ENCODE measurements around the gene FAM72A.
"Not testable (repeated sequence)": the region's sequence is repeated elsewhere in the genome, so short reads cannot be mapped to it uniquely, and the experiment has no call there.

FAM72A gene

DNA sequence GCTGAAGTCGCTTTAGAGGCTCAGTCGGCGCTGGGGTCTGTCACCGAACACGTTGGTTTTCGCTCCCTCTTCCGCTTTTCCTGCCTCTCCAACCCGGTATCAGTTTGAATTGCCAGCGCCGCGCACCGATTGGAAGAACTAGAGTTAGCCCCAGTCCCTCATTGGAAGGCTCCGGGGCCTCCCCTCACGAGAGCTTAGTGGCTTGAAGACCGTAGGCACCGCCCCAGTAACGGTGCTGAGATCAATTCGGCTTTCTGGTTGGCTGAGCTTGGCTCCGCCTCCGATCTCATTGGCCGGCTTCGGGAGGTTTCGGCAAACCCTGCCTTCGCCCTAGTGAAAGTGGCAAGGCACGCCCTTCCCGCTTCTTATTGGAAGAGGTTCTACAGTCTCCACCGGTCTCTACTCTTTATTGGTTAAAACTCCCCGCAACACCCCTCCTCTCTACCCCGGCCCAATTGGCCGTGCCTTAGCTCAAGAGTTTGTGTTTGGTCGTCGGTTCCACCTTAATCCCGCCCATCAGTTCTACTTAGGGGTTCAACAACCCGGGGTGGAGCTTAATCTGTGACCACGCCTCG is at the start of gene FAM72A:
TSS of gene FAM72A (minus strand) at position 51 of the 575 bp plus-strand sequence. CDS start 814 bp downstream, outside the sequence.
- DNase-seq (ENCODE audit: low read depth) = peak; percentile 100

GRCh38 chr1:206250953-206251681 is 48.5 kb upstream of the FAM72A start:
- DNase-seq (ENCODE audit: low read depth) = not testable (repeated sequence)

- not testable (repeated sequence) for DNase-seq (ENCODE audit: low read depth)
Observed at GRCh38 chr1:206246129-206246886, 43.7 kb upstream of the FAM72A start.

DNA sequence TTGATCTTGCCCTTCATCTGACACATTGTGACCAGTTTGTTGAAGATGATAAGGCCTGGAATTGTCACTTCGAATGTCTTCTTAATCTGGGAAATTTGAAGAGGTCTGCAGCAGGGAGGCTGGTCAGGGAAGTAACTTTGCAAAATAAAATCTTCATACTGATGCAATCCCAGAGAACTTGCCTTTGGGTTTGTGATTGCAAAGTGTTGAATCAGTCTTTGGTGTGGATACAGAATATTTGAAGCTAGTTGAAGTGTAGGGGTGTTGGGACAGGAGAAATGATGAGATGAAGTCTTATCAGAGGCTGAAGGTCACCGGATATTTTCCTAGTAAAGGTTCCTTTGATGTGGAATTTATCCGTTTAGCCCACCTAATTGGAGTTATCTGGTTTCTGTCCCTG is 42.8 kb upstream of the FAM72A start:
- not testable (repeated sequence) for DNase-seq (ENCODE audit: low read depth)

GRCh38 chr1:206243335-206243734 is 40.7 kb upstream of the FAM72A start:
- DNase-seq (ENCODE audit: low read depth) = not testable (repeated sequence)

DNA sequence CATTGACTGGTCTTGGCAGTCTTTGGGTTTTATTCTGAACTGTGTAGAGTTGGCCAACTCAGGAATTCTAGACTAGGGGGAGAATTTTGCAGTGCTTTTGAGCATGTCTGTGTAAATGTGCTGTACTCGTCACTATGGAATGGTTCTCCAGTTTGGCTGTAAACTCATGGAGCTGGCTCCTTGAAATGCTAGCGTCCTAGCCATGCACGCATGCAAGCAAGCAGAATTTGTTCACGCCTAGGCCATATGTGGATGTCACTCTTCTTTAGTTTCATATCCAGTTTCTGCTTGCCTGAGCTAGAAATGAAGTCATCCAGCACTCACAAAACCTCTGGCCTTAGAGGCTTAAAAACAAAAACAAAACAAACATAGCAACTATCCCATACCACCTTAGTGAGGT is 37.6 kb upstream of the FAM72A start:
- DNase-seq (ENCODE audit: low read depth) = not testable (repeated sequence)

DNA sequence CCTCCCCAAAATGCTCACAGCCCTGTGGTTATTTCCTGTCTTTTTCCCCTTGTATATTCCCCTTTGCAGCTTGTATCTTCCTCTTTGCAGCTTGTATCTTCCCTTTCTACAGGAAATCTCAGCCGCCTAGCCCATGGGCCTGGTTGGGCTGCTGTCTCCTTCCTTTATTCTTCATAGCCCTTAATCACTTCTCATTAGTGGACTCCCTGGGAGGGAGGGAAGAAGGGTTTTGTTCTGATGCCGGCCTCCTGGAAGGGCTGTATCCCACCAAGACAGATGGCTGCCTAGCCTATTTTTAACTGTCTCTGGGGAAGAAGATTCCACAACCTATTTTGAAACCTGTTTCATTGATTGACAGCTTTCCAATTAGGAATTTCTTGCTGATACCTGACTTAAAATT is 32.6 kb upstream of the FAM72A start:
- not testable (repeated sequence) for DNase-seq (ENCODE audit: low read depth)

DNA sequence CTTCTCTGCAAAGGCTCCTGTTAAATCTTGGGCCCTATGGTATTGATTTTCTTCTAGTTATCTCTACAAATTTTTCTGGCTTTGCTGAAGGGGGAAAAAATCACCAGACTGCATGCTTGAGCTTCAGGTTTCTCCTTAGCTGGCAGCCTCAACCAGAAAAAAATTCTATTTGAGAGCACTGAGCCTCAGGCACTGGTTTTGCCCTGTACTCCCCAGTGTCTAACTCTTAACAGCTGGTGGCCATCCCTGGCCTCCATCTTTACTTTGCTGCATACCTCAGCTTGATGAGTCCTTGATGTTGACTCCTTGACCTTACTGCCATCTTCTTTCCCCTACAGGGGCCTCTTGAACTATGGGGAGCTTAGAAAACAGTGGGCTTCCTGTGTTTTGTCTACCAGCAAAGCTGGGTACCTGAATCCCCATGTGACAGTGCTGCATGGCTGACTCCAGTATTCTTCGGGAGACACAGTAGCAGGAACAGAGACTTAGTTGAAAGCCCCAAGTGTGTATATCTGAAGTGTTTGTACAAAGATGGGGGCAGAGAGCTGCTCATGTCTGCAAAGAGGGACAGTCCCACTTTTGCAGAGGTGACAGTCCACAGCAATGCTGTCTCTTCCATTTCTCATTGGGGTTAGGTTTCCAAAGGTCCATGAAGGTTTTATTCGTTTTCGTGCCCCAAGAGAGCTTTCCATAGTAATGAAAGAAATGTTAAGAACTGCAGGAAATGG is 31.7 kb upstream of the FAM72A start:
- DNase-seq (ENCODE audit: low read depth) = not testable (repeated sequence)

GRCh38 chr1:206232970-206233645 is 30.5 kb upstream of the FAM72A start:
- DNase-seq (ENCODE audit: low read depth) = not testable (repeated sequence)

- not testable (repeated sequence) for DNase-seq (ENCODE audit: low read depth)
Observed at GRCh38 chr1:206231989-206232388, 29.4 kb upstream of the FAM72A start.

GRCh38 chr1:206229286-206229685 is 26.6 kb upstream of the FAM72A start:
- DNase-seq (ENCODE audit: low read depth) = not testable (repeated sequence)

- DNase-seq (ENCODE audit: low read depth) = not testable (repeated sequence)
Observed at GRCh38 chr1:206226886-206227285, 24.2 kb upstream of the FAM72A start.

DNA sequence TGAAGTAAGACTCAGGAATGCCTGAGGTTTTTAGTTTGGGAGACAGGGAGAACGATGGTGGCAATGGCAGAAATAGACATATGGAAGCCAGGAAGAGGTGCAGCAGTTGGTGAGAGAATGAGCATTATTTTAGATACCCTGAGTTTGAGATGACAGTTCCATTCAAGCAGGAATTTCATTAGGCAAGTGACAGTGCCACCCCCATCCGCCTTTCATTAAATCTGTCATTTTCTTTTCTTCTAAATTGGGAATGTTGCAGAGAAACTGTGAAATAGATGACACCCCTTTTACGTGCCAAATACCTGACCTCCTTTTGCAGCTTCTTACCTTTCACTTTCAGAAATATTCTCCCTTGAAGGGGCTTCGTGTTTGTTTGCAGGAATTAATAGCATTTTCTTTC is 22.7 kb upstream of the FAM72A start:
- not testable (repeated sequence) for DNase-seq (ENCODE audit: low read depth)

DNA sequence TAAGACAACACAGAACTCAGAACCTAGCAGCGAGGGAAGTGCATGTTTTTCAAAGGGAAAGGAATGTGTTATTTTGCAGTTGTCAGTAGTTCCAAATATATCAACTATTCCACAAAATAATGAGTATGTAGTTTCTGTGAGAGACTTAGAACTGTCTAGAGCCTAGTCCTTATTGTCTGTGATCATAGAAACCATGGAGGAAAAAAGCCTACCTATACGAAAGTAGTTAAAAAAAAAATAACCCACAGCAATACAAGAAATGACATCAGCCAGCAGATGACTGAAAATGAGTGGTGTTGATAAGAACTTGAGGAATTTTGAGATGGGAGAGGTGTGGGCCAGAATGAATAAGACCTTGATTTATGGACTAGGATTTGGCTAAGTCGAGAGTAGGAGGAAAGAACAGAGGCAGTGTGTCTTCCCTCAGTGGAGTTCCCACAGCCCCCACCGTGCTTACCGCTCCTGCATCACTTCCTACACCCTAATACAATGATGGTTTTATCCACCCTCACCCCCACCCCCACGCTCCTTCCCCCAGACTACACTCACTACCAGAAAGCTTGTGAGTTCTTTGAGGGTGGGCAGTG is 21.6 kb upstream of the FAM72A start:
- not testable (repeated sequence) for DNase-seq (ENCODE audit: low read depth)

GRCh38 chr1:206221585-206221984 is 18.9 kb upstream of the FAM72A start:
- DNase-seq (ENCODE audit: low read depth) = not testable (repeated sequence)

- DNase-seq (ENCODE audit: low read depth) = not testable (repeated sequence)
Observed at GRCh38 chr1:206220332-206221000, 17.8 kb upstream of the FAM72A start.

DNA sequence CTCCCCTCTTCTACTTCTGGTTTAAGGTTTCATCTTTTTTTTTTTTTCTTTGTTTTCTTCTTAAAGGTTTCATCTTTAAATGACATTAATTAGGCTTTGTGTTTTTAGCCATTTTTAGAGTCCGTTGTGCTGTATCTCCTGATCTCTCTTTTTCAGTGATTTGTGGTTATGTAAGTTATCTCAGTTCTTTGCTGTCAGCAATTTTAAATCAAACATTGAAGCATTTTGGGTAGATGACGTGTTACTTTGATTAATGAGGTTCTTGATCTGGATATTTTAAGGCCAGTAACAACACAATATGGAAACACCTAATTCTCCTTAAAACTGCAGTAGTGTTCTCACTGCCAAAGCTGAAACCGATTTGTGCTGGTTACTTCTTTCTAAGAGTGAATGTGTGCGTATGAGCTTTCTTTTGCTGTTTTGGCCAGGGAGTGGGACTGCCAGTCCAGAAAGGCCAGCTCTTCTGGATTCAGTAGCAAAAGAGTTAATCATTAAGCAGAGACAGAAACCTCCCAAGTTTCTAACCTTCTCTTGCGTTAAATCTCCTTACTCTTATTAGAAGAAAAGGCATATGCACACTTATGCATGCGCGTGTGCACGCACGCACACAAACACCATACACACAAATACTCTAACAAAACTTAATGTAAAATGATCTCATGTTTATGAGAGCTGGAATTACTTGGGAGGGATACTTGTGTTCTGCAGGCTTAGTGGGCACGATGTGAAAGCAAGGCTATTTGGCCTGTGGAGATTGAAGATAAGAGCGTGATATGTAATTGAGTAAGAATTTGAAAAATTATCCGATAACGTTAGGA is 17.1 kb upstream of the FAM72A start:
- not testable (repeated sequence) for DNase-seq (ENCODE audit: low read depth)

DNA sequence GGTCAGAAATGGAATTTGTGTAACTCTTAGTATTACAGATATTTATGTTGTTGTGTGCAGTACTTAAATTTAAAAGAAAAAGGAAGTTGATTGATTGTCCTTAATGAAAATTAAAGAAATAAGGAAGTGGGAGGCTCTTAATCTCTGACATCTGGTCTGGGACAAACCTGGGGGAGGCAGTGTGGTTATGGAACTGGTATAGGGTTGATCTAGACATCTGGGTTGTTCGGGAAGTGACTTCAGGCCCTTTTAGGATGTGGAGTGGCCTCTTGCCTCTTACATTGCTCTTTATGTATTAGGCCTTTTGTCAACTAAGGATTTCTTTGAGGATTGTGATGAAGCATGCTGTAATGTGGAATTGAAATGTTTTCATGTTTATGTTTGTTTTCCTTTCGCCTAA is 16.1 kb upstream of the FAM72A start:
- DNase-seq (ENCODE audit: low read depth) = not testable (repeated sequence)

- DNase-seq (ENCODE audit: low read depth) = not testable (repeated sequence)
Observed at GRCh38 chr1:206218285-206218684, 15.6 kb upstream of the FAM72A start.
